ENCODE measurements around the gene GPC5.

DNA sequence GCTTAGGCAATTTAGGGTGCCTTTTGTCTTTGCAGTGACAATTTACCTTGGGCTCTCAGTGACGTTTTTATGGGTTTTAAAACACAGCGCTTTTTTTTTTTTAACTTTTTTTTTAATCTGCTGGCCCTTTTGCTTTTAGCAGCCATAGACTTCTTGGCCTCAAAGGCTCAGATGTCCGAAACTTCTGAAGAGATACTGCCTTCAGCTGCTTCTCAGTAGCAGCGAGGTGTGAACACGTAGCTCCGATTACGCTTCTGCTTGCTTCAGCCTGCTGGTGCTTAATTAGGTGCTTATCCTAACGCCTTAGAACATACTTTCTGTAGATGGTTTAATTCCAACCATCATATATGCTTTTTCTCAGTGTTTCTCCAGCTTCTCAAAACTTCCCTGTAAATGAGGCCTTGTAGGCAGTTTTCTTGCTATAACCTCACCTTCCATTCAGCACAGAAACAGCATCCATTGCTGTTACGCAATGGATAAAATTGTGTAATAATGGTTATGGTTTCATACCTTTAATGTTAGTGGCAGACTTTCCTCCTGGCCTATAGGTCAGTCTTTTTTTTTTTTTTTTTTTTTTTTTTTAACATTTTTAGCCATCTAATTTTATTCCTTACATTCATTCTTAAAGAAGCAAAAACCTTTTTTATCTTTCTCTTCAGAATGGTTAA, 723.9 kb downstream of the GPC5 start:
- TF ChIP-seq EZH2phosphoT487 (IDR thresholded peaks at IDR 0.05), result no peak
- TF ChIP-seq, protein P1, sequence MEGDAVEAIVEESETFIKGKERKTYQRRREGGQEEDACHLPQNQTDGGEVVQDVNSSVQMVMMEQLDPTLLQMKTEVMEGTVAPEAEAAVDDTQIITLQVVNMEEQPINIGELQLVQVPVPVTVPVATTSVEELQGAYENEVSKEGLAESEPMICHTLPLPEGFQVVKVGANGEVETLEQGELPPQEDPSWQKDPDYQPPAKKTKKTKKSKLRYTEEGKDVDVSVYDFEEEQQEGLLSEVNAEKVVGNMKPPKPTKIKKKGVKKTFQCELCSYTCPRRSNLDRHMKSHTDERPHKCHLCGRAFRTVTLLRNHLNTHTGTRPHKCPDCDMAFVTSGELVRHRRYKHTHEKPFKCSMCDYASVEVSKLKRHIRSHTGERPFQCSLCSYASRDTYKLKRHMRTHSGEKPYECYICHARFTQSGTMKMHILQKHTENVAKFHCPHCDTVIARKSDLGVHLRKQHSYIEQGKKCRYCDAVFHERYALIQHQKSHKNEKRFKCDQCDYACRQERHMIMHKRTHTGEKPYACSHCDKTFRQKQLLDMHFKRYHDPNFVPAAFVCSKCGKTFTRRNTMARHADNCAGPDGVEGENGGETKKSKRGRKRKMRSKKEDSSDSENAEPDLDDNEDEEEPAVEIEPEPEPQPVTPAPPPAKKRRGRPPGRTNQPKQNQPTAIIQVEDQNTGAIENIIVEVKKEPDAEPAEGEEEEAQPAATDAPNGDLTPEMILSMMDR (IDR thresholded peaks at IDR 0.05), result no peak
